ENCODE measurements around the gene EYS.
"Not testable (repeated sequence)": the region's sequence is repeated elsewhere in the genome, so short reads cannot be mapped to it uniquely, and the experiment has no call there.

EYS gene

DNA sequence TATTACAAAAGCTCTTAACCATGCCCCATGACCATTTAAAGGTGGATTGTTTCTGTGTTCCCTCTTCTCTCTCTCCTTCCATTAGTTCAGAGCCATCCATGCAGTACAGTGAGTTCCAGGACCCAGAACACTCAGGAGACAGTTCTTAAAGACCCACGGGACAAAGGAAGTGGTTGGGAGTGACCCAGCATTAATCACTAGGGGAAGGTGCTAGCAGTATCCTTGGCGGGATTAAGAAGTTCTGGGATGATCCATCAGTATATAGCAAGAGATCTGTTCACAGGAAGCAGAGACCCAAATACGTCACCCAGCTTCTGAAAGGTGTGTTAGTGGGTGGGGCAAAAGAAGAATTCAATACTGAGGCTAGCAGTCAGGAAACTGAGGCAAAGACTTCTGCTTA lies 1917.3 kb downstream of the EYS start:
- no peak for DNase-seq (ENCODE audit: low read depth)

DNA sequence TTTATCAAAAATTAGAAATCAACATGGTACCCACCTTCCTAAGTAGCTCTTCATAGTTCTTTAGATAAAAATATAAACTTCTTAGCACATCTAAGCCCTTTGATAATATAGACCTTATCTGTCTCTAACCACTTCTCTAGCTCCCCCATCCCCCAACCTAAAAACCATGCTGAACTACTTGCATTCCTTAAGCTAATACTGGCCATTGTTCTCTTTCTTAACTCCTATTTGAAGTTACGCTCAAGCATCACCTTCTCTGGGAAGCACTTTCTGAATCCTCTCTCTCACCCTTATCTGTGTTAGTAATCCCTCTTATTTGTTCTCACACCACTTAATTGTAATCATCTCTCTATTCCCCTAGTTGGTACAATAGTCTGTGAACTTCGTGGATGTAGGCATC lies 1918.5 kb downstream of the EYS start:
- no peak for DNase-seq (ENCODE audit: low read depth)

- DNase-seq (ENCODE audit: low read depth), result no peak
Measured at GRCh38 chr6:63787021-63787420, 1920.0 kb downstream of the EYS start.

DNA sequence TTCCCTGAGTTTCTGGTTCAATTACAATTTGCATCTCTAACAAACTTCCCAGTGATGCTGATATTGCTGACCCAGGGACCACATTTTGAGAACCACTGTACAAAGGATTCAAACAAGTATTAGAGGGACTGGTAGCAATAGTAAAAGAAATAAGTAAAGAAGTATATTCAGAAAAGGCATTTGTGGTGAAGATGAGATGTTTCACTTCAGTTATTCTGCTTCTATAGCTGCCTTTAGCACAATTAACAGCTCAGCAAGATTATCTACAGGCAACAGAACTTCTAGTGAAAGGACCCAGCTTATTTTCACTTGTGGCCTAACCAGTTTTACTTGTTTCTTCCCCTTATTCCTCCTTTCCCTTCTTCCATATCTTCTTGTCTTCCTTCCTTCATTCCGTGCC lies 1922.0 kb downstream of the EYS start:
- no peak for DNase-seq (ENCODE audit: low read depth)

- no peak for DNase-seq (ENCODE audit: low read depth)
Measured at GRCh38 chr6:63783096-63783495, 1923.9 kb downstream of the EYS start.

DNA sequence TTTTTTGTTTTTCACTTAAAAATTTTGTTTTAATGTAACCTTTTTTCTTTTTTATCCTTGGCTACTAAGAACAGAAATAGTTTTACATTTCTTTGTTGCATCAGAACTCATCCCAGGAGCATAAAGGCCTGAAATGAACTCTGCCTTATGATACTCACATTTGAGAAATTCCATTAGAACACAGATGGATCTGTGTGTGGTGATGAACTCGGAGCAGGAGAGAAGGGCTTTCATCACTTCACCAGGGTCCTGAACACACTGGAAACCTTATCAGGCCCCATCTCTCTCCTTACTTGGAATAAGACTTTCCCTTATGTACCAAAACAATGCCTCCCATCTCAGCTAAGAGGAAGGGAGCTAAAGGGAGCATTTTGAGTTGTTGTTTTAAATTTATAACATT lies 1932.1 kb downstream of the EYS start:
- DNase-seq (ENCODE audit: low read depth), result no peak

GRCh38 chr6:63773200-63773599 lies 1933.8 kb downstream of the EYS start:
- no peak for DNase-seq (ENCODE audit: low read depth)

DNA sequence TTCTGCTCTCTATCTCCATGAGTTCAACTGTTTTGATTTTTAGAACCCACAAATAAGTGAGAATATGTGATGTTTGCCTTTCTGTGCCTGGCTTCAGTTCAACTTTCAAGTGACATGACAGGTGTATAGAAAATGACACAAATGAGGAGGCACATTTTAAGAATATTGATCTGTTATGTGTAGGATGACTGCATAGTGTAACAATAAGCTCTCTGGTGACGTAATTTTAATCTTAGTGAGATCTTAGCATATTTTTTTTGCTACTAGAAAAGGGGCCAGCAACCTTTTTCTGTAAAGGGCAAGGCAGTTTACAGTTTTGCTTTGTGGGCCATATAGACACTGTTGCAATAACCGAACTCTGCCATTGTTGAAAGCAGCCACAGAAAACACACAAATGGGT lies 1941.2 kb downstream of the EYS start:
- DNase-seq (ENCODE audit: low read depth), result no peak

GRCh38 chr6:63764318-63764916 lies 1942.6 kb downstream of the EYS start:
- DNase-seq (ENCODE audit: low read depth), result no peak

GRCh38 chr6:63760199-63760598 lies 1946.8 kb downstream of the EYS start:
- no peak for DNase-seq (ENCODE audit: low read depth)

GRCh38 chr6:63759605-63760105 lies 1947.4 kb downstream of the EYS start:
- DNase-seq (ENCODE audit: low read depth), result no peak

DNA sequence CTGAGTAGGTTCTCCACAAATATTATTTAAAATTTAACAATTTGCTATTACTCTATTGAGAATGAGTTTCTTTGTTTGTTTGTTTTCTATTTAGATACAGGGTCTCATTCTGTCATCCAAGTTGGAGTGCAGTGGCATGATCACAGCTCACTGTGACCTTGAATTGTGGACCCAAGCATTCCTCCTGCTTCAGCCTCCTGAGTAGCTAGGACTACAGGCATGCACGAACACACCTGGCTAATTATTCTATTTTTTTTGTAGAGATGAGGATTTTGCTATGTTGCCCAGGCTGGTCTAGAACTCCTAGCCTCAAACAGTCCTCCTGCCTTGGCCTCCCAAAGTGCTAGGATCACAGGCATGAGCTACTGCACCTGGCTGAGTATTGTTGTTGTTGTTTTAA lies 1949.2 kb downstream of the EYS start:
- no peak for DNase-seq (ENCODE audit: low read depth)

DNA sequence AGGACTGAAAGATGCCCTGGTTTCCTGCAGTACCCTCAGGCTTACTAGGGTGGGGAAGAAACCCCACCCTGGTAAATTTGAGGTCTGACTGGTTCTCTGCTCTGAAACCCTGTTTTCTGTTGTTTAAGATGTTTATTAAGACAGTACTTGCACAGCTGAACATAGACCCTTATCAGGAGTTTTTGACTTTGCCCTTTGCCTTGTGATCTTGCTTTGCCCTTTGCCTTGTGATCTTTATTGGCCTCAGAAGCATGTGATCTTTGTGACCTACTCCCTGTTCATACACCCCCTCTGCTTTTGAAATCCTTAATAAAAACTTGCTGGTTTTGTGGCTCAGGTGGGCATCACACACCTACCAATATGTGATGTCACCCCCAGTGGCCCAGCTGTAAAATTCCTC lies 1949.8 kb downstream of the EYS start:
- not testable (repeated sequence) for DNase-seq (ENCODE audit: low read depth)

- no peak for DNase-seq (ENCODE audit: low read depth)
Measured at GRCh38 chr6:63750400-63750799, 1956.6 kb downstream of the EYS start.

- DNase-seq (ENCODE audit: low read depth), result no peak
Measured at GRCh38 chr6:63745784-63746183, 1961.2 kb downstream of the EYS start.

DNA sequence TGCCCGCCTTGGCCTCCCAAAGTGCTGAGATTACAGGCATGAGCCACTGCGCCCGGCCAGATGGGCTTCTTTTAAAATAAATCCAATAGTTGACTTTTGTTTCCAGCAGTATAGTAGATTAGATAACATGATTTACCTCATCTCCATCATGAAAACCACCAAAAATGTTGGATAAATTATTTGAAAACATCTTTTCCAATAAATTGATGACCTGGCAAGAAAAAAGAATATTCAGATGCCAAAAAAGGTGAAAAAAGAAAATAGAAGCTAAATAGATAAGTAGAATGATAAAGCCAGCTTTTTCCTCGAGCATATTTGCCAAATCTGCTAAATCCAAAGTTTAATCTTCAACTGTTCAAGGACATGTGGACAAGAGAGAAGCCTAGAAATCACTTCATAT lies 1962.2 kb downstream of the EYS start:
- DNase-seq (ENCODE audit: low read depth), result no peak

GRCh38 chr6:63743691-63744090 lies 1963.3 kb downstream of the EYS start:
- DNase-seq (ENCODE audit: low read depth), result no peak

GRCh38 chr6:63742060-63742459 lies 1965.0 kb downstream of the EYS start:
- no peak for DNase-seq (ENCODE audit: low read depth)

GRCh38 chr6:63740709-63741108 lies 1966.3 kb downstream of the EYS start:
- DNase-seq (ENCODE audit: low read depth), result peak; percentile 50

GRCh38 chr6:63739094-63739687 lies 1967.8 kb downstream of the EYS start:
- DNase-seq (ENCODE audit: low read depth), result no peak

- not testable (repeated sequence) for DNase-seq (ENCODE audit: low read depth)
Measured at GRCh38 chr6:63738190-63738589, 1968.8 kb downstream of the EYS start.

DNA sequence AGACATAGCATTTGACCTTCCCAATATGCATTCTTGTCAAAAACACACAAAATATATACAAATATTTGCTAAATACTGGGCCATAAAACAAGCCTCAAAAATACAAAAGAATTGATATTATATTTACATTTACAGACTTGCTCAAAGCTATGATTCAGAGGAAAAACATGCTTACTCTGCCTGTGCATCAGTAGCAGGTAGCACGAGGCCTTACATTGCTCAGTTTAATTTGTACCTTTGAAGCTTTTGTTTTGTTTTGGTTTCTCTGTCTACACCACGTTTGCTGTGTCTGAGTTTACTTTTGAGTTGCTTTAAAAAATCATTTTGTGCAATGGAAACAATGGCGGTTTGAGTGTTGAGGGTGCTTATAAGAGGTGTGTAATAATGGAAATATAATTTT lies 1972.1 kb downstream of the EYS start:
- no peak for DNase-seq (ENCODE audit: low read depth)

DNA sequence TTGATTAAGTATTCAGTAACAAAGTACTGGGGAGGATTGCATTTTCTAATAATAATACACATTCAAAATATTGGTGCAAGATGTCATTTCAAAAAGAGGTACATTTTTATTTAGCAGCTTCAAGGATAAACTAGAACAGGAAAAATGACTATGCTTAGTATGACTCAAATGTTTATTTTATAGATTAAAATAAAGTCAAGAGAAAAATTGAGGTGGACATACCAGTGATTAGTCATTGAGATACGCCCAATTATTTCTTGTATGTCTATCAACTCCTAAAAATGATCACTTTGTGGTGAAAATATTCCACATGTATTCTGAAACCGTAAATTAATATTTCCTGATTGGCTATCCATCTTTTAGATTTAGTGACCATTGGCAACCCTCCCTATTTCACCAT lies 1974.7 kb downstream of the EYS start:
- no peak for DNase-seq (ENCODE audit: low read depth)

- DNase-seq (ENCODE audit: low read depth), result no peak
Measured at GRCh38 chr6:63731930-63732329, 1975.1 kb downstream of the EYS start.

Measured in non-pigmented ciliary epithelial cell (primary cell).